ENCODE data around the gene PAK6.

The PAK6 gene

DNA sequence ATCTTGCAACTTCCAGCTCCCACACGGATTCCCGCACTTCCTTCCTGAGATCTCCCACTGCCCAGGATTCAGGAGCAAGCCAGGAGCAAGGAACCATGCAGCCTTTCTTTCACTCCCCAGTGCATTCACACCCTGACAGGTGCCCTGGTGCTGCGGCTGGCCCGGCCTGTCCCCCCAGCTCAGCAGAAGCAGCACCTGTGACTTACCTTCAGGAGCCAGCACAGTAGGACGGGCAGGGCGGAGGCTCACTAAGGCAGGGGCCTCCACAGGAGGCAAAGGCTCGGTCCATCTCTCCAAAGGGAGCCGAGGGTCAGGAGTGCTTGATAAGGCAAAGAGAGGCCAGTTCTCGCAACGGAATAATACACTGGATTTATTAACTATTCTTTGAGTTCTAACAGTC, 39.2 kb downstream of the PAK6 start:
- no peak for DNase-seq

GRCh38 chr15:40279437-40280141, 40.7 kb downstream of the PAK6 start:
- peak; percentile 32 for DNase-seq

DNA sequence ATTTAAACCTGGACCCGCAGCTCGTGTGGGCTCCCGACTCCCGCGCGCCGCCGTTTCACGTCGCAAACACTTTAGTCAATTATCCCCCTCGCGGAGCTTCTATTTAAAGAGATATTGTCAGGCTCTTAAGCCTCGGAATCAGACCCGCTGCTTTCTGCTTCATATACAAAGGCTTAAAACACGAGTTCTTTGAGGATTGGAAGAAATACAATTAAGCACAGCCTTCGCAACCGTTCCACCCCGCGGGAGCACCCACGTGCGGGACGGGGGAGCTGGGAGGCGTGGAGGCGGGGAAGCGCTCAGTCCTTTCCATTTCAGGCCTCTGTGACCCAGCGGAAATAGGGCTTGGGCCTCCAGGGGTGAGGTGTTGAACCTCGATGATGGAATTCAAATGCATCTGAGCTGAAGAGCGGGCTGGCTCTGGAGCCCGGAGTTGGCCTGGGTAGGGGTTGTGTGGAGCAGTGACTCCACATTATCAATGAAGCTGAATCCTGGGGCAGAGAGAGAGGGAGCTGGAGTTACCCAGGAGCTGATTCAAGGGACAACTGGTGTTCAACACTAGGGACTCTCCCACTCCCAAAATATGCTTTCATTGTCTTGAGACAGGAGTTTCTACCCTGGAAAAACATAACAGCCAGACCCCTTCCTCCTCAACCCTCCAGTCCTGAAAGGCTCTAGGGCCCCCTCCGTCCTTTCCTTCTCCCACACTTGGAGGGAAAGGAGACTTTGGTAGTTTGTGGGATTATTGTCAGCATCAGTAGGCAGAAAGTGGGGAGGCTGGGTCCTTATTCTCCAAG, 41.6 kb downstream of the PAK6 start:
- no peak for DNase-seq

- DNase-seq = no peak
Observed at GRCh38 chr15:40281057-40281800, 42.4 kb downstream of the PAK6 start.

DNA sequence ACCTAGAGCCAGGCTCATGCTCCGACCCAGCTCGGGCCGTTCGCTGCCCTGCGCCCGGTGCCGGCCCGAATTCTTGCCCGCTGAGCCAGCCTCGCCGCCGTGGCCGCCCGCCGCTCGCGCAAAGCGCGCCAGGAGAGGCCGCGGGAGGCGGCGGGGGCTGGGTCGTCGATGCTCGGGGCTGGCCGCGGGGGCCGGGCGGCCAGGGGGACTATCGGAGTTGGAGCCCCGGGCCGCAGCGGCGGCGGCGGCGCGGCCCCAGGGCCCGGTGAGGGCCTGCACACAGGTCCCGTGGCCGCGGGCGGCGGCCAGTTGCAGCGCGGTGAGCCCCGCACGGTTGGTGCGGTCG, 42.9 kb downstream of the PAK6 start:
- DNase-seq = no peak

GRCh38 chr15:40282147-40282868, 43.4 kb downstream of the PAK6 start:
- no peak for DNase-seq

DNA sequence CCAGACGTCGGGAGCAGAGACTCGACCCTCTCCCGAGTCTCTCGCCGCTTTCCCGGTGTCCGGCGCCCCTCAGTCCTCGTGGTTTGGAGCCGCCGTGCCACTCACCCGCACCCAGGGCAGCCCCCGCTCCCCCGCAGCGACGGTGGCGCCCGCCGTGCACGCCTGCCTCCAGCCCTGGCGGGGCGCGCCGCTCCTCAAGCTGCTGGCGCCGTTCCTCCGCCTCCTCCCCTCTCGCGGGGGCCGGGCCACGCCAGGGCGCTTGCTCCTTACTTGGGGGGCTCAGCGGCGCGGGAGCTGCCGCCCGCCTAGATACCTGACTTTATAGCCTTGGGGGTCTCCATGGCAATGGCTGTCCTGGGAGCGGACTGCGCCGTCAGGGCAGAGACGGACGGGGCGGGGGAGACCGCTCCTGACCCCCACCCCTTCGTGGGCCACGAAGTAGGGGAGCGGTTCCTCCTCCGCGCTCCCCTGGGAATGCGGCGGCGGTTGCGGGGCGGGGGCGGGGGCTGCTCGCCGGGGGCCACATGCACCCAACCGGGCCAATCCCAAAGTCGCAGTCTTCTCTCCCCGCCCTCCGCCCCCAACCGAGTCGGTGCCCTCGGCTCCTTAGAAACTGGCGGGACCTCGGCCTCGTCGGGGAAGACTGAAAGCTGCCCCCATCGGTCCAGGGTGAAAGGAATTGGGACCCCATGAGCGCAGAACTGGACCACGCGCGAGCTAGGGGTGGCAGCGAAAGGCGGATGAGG, 44.2 kb downstream of the PAK6 start, which contains the start of gene ANKRD63:
TSS of gene ANKRD63 (minus strand) at position 196 of the 746 bp plus-strand sequence. CDS start 478 bp downstream, outside the sequence.
- DNase-seq = no peak

GRCh38 chr15:40283615-40284300, 44.9 kb downstream of the PAK6 start:
- no peak for DNase-seq

DNA sequence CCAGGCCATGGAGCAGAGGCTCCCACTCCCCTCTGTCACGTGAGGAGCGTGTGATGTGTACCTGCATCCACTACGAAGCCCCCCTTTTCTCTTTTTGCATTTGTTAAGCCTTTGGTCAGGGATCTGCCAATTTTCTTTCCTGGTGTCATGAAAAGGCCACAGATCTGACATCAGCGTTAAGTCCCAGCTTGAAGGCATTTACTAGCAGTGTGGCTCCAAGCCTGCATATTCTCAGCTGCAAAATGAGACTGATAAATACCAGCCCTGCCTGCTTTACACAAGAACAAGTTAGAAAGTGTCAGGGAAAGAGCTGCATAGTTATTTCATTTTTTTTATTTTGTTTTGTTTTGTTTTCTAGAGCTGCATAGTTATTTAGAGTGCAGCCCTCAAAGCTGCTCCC, 46.3 kb downstream of the PAK6 start:
- DNase-seq = no peak

- no peak for DNase-seq
Observed at GRCh38 chr15:40285554-40286011, 46.7 kb downstream of the PAK6 start.

DNA sequence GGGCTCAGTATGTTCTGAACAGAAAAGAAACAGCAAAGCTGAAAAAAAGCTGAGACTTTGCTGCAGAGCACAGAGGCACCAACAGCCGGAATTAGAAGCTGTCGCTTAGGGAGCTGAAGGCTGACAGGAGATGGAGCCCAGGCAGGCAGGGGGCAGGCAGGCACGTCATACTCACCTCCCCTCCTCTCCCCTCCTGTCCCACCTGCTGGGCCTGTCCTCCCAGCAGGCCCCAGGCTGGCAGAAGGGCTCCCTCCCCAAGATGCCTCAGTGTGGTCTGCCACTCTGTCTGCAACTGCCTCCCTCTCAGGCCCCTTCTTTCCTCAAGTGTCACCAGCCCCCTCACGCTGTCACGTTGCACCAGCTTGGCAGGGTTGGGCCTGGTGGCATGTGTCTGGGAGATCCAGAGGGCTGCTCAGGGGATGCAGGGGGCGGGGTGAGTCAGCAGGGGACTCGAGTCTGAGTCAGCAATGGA, 47.2 kb downstream of the PAK6 start:
- DNase-seq = no peak

GRCh38 chr15:40286794-40287193, 47.9 kb downstream of the PAK6 start:
- DNase-seq = no peak

DNA sequence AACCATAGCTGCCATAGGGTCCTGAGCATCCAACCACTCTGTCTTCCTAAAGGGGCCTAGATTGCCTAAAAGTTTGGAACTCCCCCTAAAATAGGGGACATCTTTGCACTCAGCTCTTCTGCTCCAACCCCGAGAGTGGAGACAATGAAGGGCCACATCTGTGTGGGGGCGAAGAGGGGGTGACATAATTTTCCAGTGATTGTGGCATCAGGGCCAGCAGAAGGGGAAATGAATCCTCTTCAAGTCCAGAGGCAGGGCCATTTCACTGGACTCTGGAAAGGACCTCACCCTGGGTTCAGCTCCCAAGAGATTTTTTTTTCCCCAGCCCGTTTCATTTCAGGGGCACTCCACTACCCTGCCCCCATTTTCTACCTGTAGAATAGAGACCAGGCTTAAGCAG, 48.6 kb downstream of the PAK6 start:
- DNase-seq = no peak

DNA sequence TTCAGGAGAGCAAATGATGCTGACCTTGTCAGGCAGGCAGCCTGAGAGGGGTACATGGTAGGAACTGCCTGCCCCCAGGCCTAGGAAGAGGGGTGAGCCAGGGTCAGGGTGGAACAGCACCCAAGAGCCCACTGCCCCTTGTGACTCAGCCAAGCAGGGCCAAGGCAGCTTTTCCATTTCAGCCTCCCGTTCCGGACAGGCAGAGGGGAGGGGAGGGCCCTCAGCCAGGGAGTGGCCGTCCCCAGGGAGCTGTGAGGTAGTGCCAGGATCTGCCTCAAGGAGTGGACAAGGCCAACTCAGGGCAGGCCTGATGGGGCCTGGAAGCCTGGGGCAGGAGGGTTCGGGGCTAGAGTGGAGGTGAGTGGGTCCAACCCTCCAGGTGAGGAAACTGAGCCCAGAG, 49.1 kb downstream of the PAK6 start:
- DNase-seq = no peak

DNA sequence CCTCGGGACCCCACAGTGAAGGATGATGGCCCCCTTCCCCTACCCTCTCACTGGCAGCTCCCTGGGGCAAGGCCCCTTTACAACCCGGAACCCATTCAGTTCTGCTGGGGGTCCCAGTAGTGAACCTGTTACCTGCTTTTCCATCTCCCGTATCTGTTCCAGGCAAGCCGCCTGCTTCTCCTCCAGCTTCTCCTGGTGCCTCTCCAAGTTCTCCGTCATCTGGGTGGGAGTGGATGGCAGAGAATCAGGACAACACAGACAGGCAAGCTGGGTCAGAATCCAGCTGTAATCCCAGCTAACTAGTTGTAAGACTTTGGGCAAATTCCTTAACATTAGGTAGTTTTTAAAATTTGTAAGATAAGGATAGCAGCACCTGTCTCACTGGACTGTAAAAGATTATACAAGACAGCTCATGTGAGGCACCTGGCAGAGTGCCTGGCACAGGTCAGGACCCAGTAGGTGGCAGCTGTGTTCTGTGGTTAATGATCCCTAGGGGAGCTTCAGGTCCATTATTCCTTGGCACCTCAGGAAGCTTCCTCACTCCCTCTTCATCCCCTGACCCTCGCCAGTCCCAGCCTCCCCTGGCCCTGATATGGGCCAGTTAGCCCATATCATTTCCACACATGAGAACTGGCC, 50.4 kb downstream of the PAK6 start:
- no peak for DNase-seq

DNA sequence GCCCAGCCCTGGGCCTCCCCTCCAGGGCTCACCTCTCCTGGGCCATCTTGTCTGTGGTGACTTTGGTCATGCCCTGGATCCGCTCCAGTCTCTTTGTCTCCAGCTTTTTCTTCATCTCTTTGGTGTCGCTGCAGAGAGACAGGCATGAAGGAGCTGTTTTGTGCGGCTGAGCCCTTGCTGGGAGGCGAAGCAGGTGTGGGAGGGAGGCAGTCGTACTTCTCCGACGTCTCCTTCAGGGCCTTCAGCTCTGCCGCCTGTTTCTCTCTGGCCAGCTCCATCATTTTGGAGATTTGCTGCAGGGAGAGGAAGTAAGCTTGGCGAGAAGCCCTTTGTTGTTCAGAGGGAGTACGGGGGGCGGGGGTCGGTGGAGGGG, 51.7 kb downstream of the PAK6 start:
- no peak for DNase-seq

DNA sequence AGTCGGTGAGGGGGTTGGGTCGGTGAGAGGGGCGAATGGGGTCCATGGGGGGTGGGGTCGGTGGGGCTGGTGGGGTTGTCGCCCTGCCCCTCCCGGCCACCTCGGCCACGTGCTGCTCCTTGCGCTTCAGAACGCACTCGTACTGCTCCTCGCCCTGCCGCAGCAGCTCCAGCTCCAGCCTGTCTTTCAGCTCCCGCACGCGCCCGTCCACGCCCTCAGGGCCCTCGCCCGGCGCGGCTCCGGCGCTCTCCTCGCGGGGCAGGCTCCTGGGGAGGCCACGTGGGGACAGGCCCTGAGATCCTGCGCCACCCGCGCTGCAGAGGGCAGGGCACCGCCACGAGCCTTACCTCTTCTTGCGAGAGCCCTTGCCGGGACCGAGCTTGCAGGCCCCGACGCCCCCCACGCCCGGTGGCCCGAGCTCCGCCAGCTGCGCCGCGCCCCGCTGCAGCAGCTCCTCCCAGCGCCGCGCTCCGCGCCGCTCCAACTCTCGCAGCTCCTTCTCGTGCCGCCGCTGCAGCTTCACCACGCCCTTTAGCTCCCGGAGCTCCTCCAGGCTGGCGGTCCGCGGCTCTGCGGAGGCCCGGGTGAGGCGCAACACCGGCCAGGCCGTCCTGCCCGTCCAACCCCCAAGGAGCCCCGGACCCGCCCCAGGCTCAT, 52.2 kb downstream of the PAK6 start:
- peak; percentile 55 for DNase-seq

GRCh38 chr15:40292246-40292645, 53.4 kb downstream of the PAK6 start:
- no peak for DNase-seq

- no peak for DNase-seq
Observed at GRCh38 chr15:40293006-40293405, 54.1 kb downstream of the PAK6 start.

Data from fibroblast of skin of abdomen (primary cell).